H1 (cell line): ENCODE measurements around the gene TMEM161B. TPM values are rescaled to one million over a fixed set of nuclear protein-coding genes. Genes with fewer than 3 reads are reported as not detected.
"Not testable (repeated sequence)": the region's sequence is repeated elsewhere in the genome, so short reads cannot be mapped to it uniquely, and the experiment has no call there.

Experiments
- CTCF ChIA-PET: fragments of 300-600 bp; sonication (Branson Sonifier 250); formaldehyde crosslinking; loops from one replicate; lab custom pipeline; 2021; ENCODE audit not compliant: partially characterized antibody; lab: Charles Lee
- POLR2A ChIA-PET: fragments of 300-600 bp; sonication (Branson Sonifier 250); formaldehyde crosslinking; loops from one replicate; lab custom pipeline; 2021; ENCODE audit warnings: inconsistent platforms; ENCODE audit not compliant: partially characterized antibody; lab: Charles Lee
- DNase-seq, 2 experiments: peaks; one replicate each; pipeline versions ENCODE4 v3.0.0 to v3.0.0-alpha.2; 2010 to 2022; ENCODE audit warnings: low spot score in 2 of 2, low read depth in 1 of 2, mixed read lengths in 1 of 2
- FAIRE-seq: peaks from 2 replicates; lab custom pipeline; 2011; peaks lifted over from hg19 to GRCh38; lab: Jason Lieb, UNC
- H2AFZ ChIP-seq: 2 replicates; pipeline ENCODE4 v1.8.1; 2012; ENCODE audit warnings: low read length, inconsistent platforms
- H2AK5ac ChIP-seq: 2 replicates; pipeline ENCODE4 v1.6.1; 2013; ENCODE audit warnings: low read depth, low read length
- H2BK120ac ChIP-seq: replicated peaks from 2 replicates; pipeline ENCODE3; 2013; ENCODE audit warnings: low read depth, low read length, inconsistent platforms
- H2BK12ac ChIP-seq: 2 replicates; pipeline ENCODE4 v1.6.1; 2013; ENCODE audit warnings: low read depth, low read length
- H2BK15ac ChIP-seq: 2 replicates; pipeline ENCODE4 v1.6.1; 2013; ENCODE audit warnings: low read length
- H2BK20ac ChIP-seq: 2 replicates; pipeline ENCODE4 v1.6.1; 2013; ENCODE audit warnings: low read length
- H2BK5ac ChIP-seq: 2 replicates; pipeline ENCODE4 v1.6.1; 2013; ENCODE audit warnings: low read depth, low read length
- H3K14ac ChIP-seq: 2 replicates; pipeline ENCODE4 v1.6.1; 2013; ENCODE audit warnings: inconsistent platforms; ENCODE audit not compliant: insufficient read length
- H3K18ac ChIP-seq: 2 replicates; pipeline ENCODE4 v1.6.1; 2013; ENCODE audit warnings: low read length; ENCODE audit errors: extremely low read depth
- H3K23ac ChIP-seq: 2 replicates; pipeline ENCODE4 v1.6.1; 2013; ENCODE audit warnings: inconsistent platforms; ENCODE audit not compliant: insufficient read length
- H3K23me2 ChIP-seq: 2 replicates; pipeline ENCODE4 v1.6.1; 2013; ENCODE audit warnings: low read depth, low read length
- H3K27ac ChIP-seq: 2 replicates; pipeline ENCODE4 v1.6.1; 2011; ENCODE audit warnings: low read depth, low read length, inconsistent platforms
- H3K27me3 ChIP-seq, 4 experiments: replicated peaks in 1 of 4; 1 replicate in 1 of 4; 2 replicates in 3 of 4; pipeline versions ENCODE4 v1.6.1 to v1.8.1; 2011 to 2013; ENCODE audit warnings: low read length in 3 of 4, mild to moderate bottlenecking in 3 of 4, inconsistent platforms in 2 of 4, mixed read lengths in 2 of 4, moderate library complexity in 1 of 4; ENCODE audit not compliant: control insufficient read depth in 3 of 4, insufficient read depth in 3 of 4; ENCODE audit errors: extremely low read depth in 1 of 4
- H3K36me3 ChIP-seq, 4 experiments: 2 replicates each; pipeline versions ENCODE4 v1.6.1 to v1.8.1; 2011 to 2013; ENCODE audit warnings: mild to moderate bottlenecking in 4 of 4, low read length in 3 of 4, moderate library complexity in 2 of 4, control low read depth in 1 of 4, inconsistent platforms in 1 of 4; ENCODE audit not compliant: insufficient read depth in 4 of 4, control insufficient read depth in 2 of 4
- H3K4ac ChIP-seq: replicated peaks from 2 replicates; pipeline ENCODE3; 2013; ENCODE audit warnings: low read length, low read depth, mixed read lengths, inconsistent platforms; ENCODE audit not compliant: insufficient read length
- H3K4me1 ChIP-seq, 4 experiments: replicated peaks in 1 of 4; 1 replicate in 1 of 4; 2 replicates in 3 of 4; pipeline versions ENCODE4 v1.6.1 to v1.8.1; 2011 to 2013; ENCODE audit warnings: low read length in 3 of 4, inconsistent platforms in 2 of 4, mixed read lengths in 1 of 4; ENCODE audit not compliant: insufficient read depth in 4 of 4, control insufficient read depth in 3 of 4
- H3K4me2 ChIP-seq, 2 experiments: 2 replicates each; pipeline versions ENCODE4 v1.6.1 to v1.8.1; 2011 to 2013; ENCODE audit warnings: low read depth in 2 of 2, low read length in 2 of 2, control low read depth in 1 of 2, inconsistent platforms in 1 of 2, mild to moderate bottlenecking in 1 of 2; ENCODE audit not compliant: insufficient read depth in 1 of 2
- H3K4me3 ChIP-seq, 4 experiments: fragments of 200-600, 300-600 bp in 1 of 4; sonication (generic), shearing (Covaris generic), sonication (Bioruptor Twin) in 1 of 4; 2 replicates each; pipeline versions ENCODE4 v1.5.1 to v1.8.1; 2011 to 2016; ENCODE audit warnings: low read length in 4 of 4, low read depth in 3 of 4, control low read depth in 2 of 4, inconsistent platforms in 2 of 4, mild to moderate bottlenecking in 2 of 4, mixed read lengths in 1 of 4, moderate library complexity in 1 of 4; ENCODE audit not compliant: insufficient read depth in 2 of 4; ENCODE audit errors: extremely low read depth in 1 of 4
- H3K56ac ChIP-seq: replicated peaks from 2 replicates; pipeline ENCODE3; 2013; ENCODE audit warnings: low read depth, mild to moderate bottlenecking, mixed read lengths, low read length, inconsistent platforms; ENCODE audit not compliant: insufficient read length
- H3K79me1 ChIP-seq: 2 replicates; pipeline ENCODE4 v1.6.1; 2013; ENCODE audit warnings: low read depth, low read length, control low read depth
- H3K79me2 ChIP-seq, 2 experiments: 2 replicates each; pipeline versions ENCODE4 v1.6.1 to v1.8.1; 2012 to 2013; ENCODE audit warnings: low read length in 2 of 2, mild to moderate bottlenecking in 2 of 2, inconsistent platforms in 1 of 2; ENCODE audit not compliant: insufficient read depth in 2 of 2, control insufficient read depth in 1 of 2
- H3K9ac ChIP-seq, 4 experiments: replicated peaks in 1 of 4; 1 replicate in 1 of 4; 2 replicates in 3 of 4; pipeline versions ENCODE4 v1.6.1 to v1.8.1; 2011 to 2013; ENCODE audit warnings: low read depth in 3 of 4, low read length in 3 of 4, control low read depth in 2 of 4, mild to moderate bottlenecking in 2 of 4, moderate library complexity in 2 of 4, inconsistent platforms in 1 of 4; ENCODE audit errors: extremely low read depth in 1 of 4
- H3K9me3 ChIP-seq, 2 experiments: 2 replicates each; pipeline versions ENCODE4 v1.6.1 to v1.8.1; 2012 to 2013; ENCODE audit warnings: mild to moderate bottlenecking in 2 of 2, moderate library complexity in 2 of 2, control low read depth in 1 of 2, inconsistent platforms in 1 of 2, low read depth in 1 of 2, low read length in 1 of 2, mixed read lengths in 1 of 2; ENCODE audit not compliant: insufficient read depth in 2 of 2
- H4K20me1 ChIP-seq, 2 experiments: replicated peaks in 1 of 2; 2 replicates each; pipeline versions ENCODE3 to v1.8.1; 2011 to 2013; ENCODE audit warnings: inconsistent platforms in 2 of 2, low read length in 2 of 2, mild to moderate bottlenecking in 1 of 2; ENCODE audit not compliant: insufficient read depth in 2 of 2, control insufficient read depth in 1 of 2
- H4K5ac ChIP-seq: 2 replicates; pipeline ENCODE4 v1.6.1; 2013; ENCODE audit warnings: low read length, low read depth, mixed read lengths, inconsistent platforms; ENCODE audit not compliant: insufficient read length
- H4K8ac ChIP-seq: 2 replicates; pipeline ENCODE4 v1.8.0; 2013; ENCODE audit warnings: mild to moderate bottlenecking, moderate library complexity, low read length, inconsistent platforms; ENCODE audit not compliant: insufficient read depth; ENCODE audit errors: extremely low read depth
- H4K91ac ChIP-seq: replicated peaks from 2 replicates; pipeline ENCODE3; 2013; ENCODE audit warnings: low read length, mixed read lengths, inconsistent platforms; ENCODE audit not compliant: insufficient read length
- CTCF ChIP-seq, 3 experiments: IDR thresholded peaks; 1 replicate in 2 of 3; 2 replicates in 1 of 3; pipeline versions ENCODE4 v1.5.1 to v1.6.1; 2011; ENCODE audit warnings: low read length in 3 of 3, mild to moderate bottlenecking in 3 of 3, inconsistent platforms in 2 of 3, low read depth in 1 of 3, moderate library complexity in 1 of 3; ENCODE audit not compliant: insufficient read depth in 1 of 3; ENCODE audit errors: control extremely low read depth in 1 of 3
- RAD21 ChIP-seq, 2 experiments: IDR thresholded peaks in 1 of 2; conservative IDR thresholded peaks in 1 of 2; 2 replicates each; pipeline ENCODE4 v1.6.1; 2011; ENCODE audit warnings: low read depth in 2 of 2, low read length in 2 of 2, improper control_type of control experiment in 1 of 2, inconsistent platforms in 1 of 2, mild to moderate bottlenecking in 1 of 2, moderate library complexity in 1 of 2
- WGBS, 2 experiments: shearing (Covaris generic) in 1 of 2; methylation state at CpG; one replicate each; pipeline versions ENCODE4 v1.1.6 to v1.1.7; 2013 to 2015; ENCODE audit warnings: low lambda C conversion rate in 2 of 2, mixed read lengths in 2 of 2, inconsistent platforms in 1 of 2, low coverage in 1 of 2, missing lambda C conversion rate in 1 of 2; ENCODE audit not compliant: insufficient replicate concordance in 2 of 2, insufficient coverage in 1 of 2, insufficient read length in 1 of 2; ENCODE audit errors: extremely low coverage in 1 of 2, missing lambda C conversion rate in 1 of 2; 5-methylcytosine and 5-hydroxymethylcytosine counted together
- polyA plus RNA-seq, 7 experiments: library from polyadenylated mRNA; depleted of rRNA in 3 of 7; stranded (reverse) in 5 of 7; unstranded in 2 of 7; fragments of >200 nt in 5 of 7; fragments of 200-250 nt in 2 of 7; gene quantifications; 1 replicate in 5 of 7; 2 replicates in 1 of 7; 4 replicates in 1 of 7; pipeline versions ENCODE4 v1.2.1 to v1.2.3, GENCODE V29; 2011 to 2013; ENCODE audit warnings: missing spikeins in 2 of 7, mixed read lengths in 2 of 7
- total RNA-seq: library from RNA; stranded (reverse); fragmentation: NEBNext Ultra II Directional; extraction: Animal tissue kit (Norgen Biotek cat#: 25700); gene quantifications from 2 replicates; pipeline ENCODE4 v1.2.1, GENCODE V29; 2021

The TMEM161B gene
- total and polyA plus RNA-seq, 2 of the 8 experiments (the other 6 are each of a cell fraction or from before 2014, with no cell fraction given), result 7.4 to 13.8 TPM

GRCh38 chr5:88189484-88189883 is 79.2 kb downstream of the TMEM161B start:
- POLR2A ChIA-PET, result interaction anchor here (0.9 to 1.8 kb wide), 2 partner anchors 11 to 15 kb away, joined by 3 to 5 read pairs; no protein-coding TSS in a partner anchor
- not testable (repeated sequence) for H3K4ac ChIP-seq
- WGBS, 2 experiments, result 95% methylated on average over 4 of the region's 4 CpGs; no CpG with 5 or more reads in 1 of the 2 experiments

More at GRCh38 chr5:88189484-88189883, 79.2 kb downstream of the TMEM161B start:
- not testable (repeated sequence) for H2BK12ac ChIP-seq, H3K9ac ChIP-seq, H3K23ac ChIP-seq, H3K4me2 ChIP-seq, H3K79me1 ChIP-seq, H2BK20ac ChIP-seq, H3K79me2 ChIP-seq, H2AK5ac ChIP-seq, H3K14ac ChIP-seq, H2BK15ac ChIP-seq, H4K8ac ChIP-seq, H2AFZ ChIP-seq, H4K5ac ChIP-seq, H3K27me3 ChIP-seq, H2BK120ac ChIP-seq, H3K18ac ChIP-seq, H4K91ac ChIP-seq, H3K4me1 ChIP-seq, H3K36me3 ChIP-seq, DNase-seq, H3K27ac ChIP-seq, H3K56ac ChIP-seq, H3K4me3 ChIP-seq, H3K23me2 ChIP-seq, H4K20me1 ChIP-seq, H2BK5ac ChIP-seq, FAIRE-seq
- CTCF ChIA-PET, result interaction anchor here (1.1 to 3.6 kb wide), 12 partner anchors 11 to 502 kb away, joined by 3 to 11 read pairs (median 3); no protein-coding TSS in a partner anchor
- peaks cover 5 to 12% of the 10 kb centered on the region in 2 experiments; a peak in 3 of 4 replicates for H3K9me3 ChIP-seq
- TF ChIP-seq RAD21 (IDR thresholded peaks at IDR 0.05 in 1 of 2, conservative IDR thresholded peaks at IDR 0.05 in 1 of 2; ENCODE audit: low read depth in 2 of 2, low read length in 2 of 2) (peak in 1 of 2 experiments; percentile 9; a peak in 1 of 4 replicates), CTCF (IDR thresholded peaks at IDR 0.05; ENCODE audit: control extremely low read depth in 1 of 3, insufficient read depth in 1 of 3, low read depth in 1 of 3, low read length in 3 of 3) (peak in 1 of 3 experiments; percentile 1; a peak in 1 of 4 replicates)
